SK-N-MC (cell line): Measurements from ENCODE around the gene GADD45GIP1.

ENCODE experiments used
- EZH2 ChIP-seq: fragments of 200-600 bp; sonication (generic); IDR thresholded peaks from one replicate; pipeline ENCODE4 v1.6.1; 2017; ENCODE audit warnings: antibody characterized with exemption
- POLR2AphosphoS5 ChIP-seq: IDR thresholded peaks from 2 replicates; pipeline ENCODE4 v1.6.1; 2012; ENCODE audit warnings: mild to moderate bottlenecking, low read depth, low read length, borderline replicate concordance

- TF ChIP-seq POLR2AphosphoS5 = peak; percentile 29; the same call in 1 of the 2 replicates
- no peak for TF ChIP-seq EZH2
These were observed 37.9 kb upstream of the GADD45GIP1 start, which contains the start of gene NFIX for GRCh38 chr19:12994701-12995595.
